ENCODE results near the gene PRICKLE2.
A peak's percentile ranks its signal among the peaks of the same experiment; 100 is the strongest.

PRICKLE2 gene

DNA sequence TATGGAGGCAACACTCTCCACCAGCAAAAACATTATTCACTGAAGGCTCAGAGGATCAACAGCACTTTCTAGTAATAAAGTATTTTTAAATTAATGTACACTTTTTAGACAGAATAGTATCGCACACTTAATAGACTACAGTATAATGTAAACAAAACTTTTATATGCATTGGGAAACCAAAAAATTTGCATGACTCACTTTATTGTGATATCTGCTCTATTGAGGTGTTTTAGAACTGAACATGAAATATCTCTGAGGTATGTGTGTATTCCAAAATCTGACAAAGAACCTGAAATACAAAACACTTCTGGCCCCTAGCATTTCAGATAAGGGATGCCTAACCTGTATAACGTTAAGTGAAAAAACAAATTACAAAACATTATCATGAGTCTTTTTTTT is 99.7 kb downstream of the PRICKLE2 start:
- no peak for DNase-seq

DNA sequence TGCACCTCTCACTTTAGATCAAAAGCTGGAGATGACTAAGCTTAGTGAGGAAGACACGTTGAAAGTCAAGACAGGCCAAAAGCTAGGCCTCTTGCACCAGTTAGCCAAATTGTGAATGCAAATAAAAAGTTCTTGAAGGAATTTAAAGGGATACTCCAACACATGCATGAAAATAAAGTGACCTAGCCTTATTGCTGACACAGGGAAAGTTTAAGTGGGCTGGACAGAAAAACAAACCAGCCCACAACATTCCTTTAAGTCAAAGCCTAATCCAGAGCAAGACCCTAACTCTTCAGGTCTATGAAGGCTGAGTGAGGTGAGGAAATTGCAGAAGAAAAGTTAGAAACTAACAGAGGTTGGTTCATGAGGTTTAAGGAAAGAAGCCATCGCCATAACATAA is 101.3 kb downstream of the PRICKLE2 start:
- DNase-seq: no peak

DNA sequence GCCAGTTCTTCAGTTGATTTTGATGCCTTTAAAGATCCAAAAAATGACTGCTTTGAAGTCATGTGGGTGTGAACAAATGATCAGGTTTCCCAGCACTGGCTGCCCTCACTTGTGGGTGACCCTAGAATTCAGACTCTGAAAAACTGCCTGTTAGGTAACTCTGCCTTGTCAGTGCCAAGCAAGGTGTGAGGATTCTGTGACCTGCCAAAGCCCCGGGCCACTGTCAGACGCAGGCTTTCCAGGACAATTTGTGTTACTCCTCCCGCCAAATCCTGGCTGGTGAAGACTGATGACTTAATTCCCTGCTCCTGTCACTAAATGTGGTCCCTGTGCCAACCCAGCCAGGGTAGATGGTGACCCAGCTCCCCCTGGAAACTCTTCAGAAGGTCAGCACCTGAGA is 102.8 kb downstream of the PRICKLE2 start:
- no peak for DNase-seq

DNA sequence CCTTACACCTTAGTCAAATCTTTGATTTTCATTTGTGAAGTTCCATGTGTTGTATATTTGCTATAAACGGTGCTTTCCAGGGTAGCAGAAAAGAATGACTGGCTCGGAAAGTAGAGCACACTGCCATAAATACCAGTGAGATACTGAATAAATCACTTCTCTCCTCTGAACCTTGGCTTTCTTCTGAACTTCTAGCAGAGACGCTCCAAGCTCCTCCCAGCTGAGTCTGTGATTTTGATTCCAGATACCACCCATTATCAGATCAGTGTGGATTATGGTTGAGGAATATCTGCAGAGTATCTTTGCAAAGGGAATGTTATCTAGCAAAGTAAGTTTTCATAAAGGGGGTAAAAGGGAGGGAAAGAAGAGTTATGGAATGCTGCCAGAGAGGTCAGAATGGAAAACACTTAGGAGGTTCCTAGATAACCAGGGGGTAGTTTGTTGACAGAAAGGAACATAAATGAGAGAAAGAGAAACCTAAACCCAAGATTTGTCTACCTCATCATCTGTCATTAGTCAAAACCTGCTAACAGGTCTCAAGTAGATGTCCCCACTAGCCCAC is 103.4 kb downstream of the PRICKLE2 start:
- no peak for DNase-seq

DNA sequence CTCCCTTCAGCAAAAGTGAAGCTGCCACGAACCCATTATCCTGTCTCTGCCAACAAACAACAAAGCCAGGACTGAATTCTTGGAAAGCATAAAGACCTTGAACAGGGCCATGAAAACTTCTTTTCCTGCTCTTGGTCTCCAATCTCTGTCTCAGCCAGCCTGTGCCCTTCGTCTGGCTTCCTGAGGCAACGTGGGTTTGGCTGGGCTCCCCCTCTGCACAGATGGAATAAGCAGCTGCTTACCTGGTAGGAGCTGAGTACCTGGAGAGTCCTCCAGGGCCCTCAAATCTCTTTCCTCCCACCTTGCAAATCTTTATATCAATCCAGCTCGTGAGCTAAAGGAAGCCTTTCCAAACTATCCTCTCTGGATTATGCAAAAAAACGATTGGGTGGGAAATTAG is 104.4 kb downstream of the PRICKLE2 start:
- DNase-seq: no peak

DNA sequence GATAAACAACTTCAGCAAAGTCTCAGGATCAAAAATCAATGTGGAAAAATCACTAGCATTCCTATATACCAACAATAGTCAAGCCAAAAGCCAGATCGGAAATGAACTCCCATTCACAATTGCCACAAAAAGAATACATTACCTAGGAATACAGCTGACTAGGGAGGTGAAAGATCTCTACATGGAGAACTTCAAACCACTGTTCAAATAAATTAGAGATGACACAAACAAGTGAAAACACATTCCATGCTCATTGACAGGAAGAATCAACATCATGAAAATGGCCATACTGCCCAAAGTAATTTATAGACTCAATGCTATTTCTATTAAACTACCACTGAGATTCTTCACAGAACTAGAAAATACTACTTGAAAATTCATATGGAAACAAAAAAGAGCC is 107.8 kb downstream of the PRICKLE2 start:
- no peak for DNase-seq

DNA sequence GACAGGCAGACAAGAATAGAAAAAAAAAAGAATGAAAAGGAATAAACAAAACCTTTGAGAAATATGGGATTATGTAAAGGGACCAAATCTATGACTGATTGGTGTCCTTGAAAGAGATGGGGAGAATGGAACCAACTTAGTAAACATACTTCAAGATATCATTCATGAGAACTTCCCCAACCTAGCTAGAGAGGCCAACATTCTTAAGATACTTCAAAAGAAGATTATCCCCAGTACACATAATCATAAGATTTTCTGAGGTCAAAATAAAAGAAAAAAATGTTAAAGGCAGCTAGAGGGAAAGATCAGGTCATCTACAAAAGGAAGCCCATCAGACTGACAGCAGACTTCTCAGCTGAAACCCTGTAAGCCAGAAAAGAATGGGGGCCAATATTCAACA is 110.6 kb downstream of the PRICKLE2 start:
- DNase-seq: no peak

DNA sequence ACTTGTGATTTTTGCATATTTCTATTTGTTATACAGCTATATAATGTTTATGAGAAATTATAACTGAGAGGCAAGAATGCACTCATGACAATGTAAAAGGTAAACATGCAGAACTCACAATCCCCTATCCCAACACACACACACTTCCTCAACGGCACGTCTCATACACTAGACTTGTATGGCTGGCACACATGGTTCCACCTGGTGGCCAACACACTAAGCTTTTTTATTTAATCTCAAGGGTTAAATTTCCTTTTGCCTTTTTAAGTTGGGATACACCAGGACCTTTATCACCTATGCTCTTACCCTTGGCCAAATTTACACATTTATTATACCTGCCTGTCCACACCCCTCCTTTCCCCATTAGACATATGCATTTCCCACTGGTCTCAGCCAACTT is 113.4 kb downstream of the PRICKLE2 start:
- no peak for DNase-seq

DNA sequence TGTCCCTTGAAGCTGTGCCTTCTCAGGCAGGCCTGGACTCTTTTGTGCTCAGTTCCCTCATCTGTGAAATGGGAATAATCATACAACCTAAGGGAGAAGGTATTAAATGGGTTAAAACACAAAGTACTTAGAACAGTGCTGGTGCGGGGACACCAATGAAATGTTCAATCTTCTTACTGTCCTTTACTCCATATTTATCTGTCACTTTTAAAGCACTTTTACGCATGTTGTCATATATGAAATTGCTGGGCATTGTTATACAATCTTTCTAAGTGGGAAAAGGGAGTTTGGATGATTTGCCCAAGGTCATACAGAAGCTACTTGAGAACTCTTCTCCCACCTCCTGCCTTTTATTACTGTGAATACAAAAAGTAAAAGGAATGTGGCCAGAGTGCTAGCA is 114.2 kb downstream of the PRICKLE2 start:
- no peak for DNase-seq

DNA sequence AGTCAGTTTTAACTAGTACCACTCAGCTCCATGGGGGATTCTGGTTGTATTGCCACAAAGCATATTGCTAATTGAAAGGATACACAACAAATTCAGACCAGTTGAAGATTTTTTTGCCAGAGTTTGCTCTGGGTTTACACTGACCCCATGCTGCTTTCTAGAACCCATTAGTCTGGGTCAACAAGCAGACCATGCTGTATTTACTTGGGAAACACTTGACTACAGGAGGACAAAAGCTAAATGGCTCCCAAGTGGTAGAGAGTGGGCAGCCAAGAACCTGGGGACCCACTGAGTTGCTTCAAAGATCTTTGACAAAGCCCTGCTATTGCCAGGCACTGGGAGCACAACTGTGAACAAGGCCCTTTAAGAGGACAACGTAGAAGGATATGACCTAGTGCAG is 115.2 kb downstream of the PRICKLE2 start:
- peak; percentile 19 for DNase-seq

DNA sequence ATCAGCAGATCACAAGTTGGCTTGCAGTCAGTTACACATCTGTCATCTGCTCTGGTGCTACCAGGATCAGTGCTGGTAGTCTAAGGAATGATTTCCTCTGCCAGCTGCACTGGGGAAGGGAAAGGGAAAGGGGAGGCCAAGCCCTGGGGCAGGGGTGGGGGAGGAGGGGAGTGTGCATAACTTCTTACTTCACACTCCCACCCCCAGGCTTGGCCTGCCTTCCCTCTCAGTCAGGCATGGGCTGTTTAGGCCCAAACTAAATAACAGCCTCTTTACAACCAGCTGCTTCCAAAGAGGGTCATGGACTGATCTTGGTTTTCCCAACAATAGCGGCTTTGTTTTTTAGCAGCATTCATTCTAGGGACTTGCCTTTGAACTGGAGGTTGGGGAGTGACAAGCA is 115.8 kb downstream of the PRICKLE2 start:
- no peak for DNase-seq

DNA sequence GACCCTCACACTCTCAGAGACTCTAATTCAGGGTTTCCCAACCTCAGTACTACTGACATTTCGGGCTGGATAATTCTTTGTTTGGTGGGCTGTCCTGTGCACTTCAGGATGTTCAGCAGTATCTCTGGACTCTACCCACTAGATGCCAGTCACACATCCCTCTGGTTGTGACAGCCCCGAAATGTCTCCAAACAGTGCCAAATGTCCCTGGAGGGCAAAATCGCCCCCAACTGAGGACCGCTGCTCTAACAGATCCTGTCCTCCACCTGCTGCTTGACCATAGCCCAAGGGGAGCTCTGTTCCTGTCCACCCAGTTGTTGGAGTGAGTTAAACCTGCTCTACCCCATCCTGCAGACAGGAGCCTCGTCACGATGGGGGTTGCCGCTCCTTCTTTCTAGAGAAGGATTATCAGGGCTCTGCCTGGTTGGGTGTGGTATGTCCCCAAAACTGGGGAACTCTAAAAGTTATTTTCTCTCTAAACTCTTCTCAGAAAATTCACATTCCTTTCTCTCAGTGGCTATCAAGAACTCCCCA is 116.4 kb downstream of the PRICKLE2 start:
- no peak for DNase-seq

DNA sequence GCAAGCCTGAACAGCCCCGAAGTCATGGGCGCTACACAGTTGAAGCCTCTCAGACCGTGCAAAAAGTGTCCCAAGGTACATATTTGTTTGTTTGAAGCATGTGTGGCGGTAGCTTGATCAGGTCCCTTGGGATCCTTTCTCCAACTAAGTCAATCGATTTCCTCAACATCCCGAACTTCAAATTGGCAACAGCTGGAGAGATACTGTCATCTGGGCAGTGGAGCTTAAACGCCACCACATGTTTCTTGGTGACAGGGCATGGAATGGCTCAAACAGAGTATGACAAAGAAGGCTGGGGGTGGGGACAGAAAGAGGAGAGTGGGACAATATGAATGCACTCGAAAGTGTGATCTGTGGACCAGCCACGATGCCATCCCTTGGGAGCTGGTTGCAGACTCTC is 117.0 kb downstream of the PRICKLE2 start:
- no peak for DNase-seq

DNA sequence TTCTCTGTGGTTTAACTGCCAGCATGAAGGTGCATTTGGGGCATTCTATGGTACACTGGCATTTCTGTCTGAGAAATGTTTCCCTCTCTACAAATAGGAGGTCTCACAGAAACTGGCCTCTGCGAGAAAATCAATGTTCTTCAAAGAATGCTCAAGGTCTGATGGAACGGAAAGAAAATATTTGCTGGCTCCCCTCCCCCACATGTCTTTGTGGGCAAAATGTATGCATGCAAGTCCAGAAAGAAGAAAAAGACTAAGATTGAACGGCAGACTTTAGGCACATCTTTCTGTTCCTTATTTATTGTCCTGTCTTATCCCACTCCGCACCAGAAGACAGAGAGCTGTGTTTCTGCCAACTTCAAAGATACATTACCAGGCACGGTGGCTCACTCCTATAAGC is 118.1 kb downstream of the PRICKLE2 start:
- no peak for DNase-seq

DNA sequence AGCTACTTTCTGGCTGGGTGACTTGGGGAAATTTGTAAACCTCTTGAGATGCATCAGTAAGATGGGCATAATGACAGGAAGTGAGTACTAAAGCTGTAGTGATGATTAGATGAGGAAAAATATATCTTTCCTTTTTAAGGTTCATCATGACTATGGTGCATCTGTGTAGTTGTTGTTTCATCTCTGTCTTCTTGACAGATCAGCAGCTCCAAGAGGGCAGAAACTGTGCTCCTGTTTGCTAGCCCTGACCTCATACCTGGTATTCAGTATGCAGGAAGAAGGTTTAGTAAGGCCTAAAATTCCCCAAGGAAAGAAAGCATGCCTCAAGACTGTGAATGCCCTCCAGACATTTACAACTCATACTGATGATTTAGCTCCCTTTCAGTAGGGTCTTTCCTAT is 119.5 kb downstream of the PRICKLE2 start:
- no peak for DNase-seq

DNA sequence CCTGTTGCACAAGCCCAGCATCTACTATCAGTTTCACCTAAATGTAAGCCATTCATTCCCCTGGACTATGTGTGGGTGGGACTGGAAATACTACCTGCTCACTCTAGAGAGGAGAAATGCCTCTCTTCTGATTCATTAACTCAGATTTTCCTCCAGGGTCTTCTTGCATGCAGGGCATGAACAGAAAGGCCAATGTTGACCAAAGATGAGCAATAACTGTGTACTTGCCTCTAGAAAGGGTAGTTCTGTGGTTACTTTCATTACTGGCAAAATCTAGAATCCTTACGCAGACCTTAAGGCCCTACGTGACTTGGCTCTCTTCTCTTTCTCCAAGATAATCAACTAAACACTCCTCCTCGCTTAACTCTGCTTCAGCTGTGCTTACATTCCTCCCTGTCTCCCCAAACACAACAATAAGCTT is 120.6 kb downstream of the PRICKLE2 start:
- DNase-seq: no peak

DNA sequence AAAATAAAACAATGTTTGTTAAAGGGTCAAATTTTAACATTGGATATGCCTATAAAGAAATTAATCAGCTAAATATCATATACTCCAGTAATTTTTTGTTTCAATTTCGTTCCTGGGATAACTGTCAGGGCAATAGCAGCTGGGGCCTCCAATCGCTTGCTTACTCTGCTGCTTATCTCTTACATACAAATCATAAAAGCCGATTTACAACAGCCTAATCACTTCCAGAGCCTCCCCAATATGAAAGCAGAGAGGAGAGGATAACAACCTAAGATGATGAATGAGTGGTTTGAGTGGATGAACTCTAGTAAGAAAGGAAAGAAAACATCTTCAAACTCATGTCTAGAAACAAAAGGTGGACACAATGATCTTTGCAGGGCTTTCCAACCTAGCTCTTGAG is 121.3 kb downstream of the PRICKLE2 start:
- no peak for DNase-seq

DNA sequence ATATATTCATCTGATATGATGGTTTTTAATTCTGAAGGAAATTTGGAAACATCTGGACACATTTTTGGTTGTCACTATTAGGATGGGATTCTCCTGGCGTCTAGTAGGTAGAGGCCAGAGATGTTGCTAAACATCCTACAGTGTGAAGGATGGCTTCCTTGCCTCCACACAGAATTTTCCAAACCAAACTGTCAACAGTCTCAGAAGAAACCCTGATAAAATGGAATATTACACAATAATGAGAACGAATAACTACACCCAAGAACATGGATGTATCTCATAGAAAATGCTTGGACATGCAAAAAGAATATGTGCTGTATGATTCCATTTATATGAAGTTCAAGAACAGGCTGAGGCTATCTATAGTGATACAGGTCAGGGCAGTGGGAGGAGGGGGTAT is 122.1 kb downstream of the PRICKLE2 start:
- no peak for DNase-seq

DNA sequence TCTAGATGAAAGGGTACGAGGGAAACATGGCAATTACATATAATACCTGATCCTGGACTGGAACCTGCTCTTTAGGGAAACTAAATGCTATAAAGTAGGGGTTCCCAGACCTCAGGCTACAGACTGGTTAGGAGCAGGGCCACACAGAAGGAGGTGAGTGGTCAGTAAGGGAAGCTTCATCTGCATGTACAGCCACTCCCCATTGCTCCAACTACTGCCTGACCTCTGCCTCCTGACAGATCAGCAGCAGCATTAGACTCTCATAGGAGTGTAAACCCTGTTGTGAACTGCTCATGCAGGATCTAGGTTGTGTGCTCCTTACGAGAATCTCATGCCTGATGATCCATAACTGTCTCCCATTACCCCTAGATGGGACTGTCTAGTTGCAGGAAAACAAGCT is 123.1 kb downstream of the PRICKLE2 start:
- no peak for DNase-seq

DNA sequence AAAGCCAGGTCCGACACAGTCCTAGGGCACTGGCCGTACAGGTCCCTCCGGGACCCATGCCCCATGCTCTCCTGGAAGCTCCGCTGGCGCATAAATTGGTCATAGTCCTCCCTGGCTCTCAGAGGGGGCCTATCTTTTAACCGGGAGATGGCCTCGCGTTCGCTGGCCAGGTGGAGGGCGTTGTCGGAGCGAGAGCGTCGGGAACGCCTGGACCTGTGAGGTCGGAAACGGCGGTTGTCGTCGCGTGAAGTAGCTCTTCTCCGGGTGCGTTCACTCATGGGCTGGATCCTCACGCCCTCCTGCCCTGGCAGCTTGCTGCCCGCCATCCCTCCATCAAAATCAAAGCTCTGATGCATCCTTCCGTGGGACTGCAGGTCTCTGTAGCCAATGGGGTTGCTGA is 126.0 kb downstream of the PRICKLE2 start:
- no peak for DNase-seq

DNA sequence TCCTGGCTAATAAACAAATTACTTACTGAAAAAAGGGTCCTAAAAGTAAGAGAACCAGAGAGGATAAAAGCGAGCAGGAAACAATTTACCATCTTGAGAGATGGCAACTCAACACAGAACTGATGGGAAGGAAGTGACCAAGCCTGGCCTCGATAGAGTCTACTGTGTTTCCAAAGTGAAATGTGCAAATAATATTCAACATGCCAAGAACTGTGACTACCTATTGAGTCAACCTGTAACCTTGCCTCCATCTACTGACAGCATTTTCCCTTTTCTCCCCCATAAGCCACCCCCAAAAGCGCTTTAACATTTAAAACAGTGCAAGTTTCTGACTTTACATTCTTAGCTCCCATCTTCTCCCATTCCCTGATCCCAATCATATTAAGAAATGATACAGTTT is 126.6 kb downstream of the PRICKLE2 start:
- no peak for DNase-seq

DNA sequence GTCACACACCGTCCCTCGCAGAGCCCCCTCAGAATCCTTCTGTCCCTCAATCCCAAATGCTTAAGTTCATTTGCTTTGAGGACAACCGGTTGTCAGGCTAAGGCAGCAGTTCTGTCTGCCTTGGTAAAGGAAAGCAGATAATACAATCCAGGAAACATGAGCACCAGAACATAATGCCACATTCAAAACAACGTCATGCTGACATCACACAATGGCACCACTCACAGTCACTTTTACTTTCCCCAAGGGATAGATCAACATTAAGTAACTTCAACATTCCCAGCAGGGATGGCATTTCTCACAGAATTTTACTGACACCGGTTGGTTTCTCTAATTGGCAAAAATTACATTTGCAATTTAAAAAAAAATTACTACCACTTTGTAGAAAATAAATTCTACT is 127.3 kb downstream of the PRICKLE2 start:
- DNase-seq: no peak

DNA sequence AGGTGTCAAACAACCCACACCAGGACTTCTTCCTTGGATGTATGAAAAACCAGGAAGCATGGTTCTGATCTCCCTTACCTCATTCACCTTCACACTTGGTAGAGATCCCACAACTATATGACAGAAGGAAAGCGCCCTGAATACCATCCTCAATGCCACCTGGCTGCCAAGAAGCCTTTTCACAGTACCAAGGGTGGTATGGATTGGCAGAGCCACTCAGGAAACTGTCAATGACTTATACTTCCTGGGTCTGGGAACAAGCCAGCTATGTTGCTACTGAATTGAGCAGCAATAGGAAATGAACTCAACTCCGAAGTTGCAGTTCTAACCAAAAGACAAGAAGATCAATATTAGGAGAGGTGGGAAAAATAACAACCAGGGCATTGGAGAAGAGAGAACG is 129.5 kb downstream of the PRICKLE2 start:
- DNase-seq: no peak

DNA sequence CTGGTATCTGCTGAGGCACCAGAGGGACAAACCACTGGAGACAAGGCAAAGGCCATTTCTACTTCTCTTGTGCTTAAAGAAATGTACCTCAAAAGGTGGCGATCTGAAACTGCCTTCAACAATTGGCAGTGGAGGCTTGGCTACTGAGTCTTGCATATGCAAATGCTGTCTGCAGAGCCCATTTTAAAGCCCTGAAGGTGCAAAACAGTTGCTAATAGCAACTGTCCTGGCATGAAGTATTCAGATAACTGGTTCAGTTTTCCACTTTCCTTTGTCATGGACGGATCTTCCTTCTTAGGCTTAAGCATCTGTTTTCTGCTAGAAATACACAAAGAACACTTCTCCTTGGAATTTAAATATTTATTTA is 130.6 kb downstream of the PRICKLE2 start:
- DNase-seq: no peak

DNA sequence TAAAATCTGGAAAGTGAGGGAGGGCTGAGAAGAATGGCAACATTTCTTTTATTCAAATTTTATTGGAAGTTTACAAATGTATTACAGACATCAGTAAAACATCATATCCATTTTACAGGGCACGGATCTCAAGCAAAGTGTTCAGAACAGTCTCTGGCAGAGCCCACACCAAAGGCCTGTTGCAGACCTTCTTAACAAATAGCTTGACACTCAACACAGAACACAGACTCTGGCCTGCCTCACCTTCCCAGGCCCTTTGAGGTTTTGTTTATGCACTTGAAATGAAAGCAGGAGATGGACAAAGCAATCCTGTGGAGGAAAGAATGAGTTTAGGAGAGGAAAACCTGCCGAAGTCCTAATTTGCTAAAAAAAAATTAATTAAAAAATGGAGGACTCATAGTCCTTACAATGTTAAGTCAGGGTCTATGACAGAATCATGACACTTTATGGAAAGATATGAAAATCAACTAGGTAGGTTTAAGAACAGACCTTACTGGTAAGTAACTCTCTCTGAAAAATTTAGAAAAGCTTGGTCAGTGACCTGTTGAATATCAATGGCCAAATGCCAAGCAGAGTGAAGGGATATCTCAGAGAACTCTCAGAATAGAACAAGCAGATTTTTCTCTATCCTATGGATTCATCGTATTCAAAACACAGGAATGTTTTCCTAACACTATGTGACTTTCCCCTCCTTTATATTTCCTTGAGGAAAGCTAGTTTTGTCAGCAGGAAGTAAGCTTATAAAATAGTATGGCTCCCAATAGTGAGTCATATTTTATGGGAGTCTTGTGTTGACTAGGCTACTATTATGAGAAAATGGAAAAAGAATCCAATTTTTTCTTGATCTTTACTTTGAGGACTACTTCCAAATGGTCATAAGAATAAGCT is 131.2 kb downstream of the PRICKLE2 start:
- no peak for DNase-seq

Data from NCI-H774 (cell line).